Midbrain (tissue), 1 donor: ENCODE measurements around the gene DRC3.

Experiments used
- DNase-seq: peaks from one replicate; lab custom pipeline; 2025; lab: John Stamatoyannopoulos, UW

Gene DRC3

DNA sequence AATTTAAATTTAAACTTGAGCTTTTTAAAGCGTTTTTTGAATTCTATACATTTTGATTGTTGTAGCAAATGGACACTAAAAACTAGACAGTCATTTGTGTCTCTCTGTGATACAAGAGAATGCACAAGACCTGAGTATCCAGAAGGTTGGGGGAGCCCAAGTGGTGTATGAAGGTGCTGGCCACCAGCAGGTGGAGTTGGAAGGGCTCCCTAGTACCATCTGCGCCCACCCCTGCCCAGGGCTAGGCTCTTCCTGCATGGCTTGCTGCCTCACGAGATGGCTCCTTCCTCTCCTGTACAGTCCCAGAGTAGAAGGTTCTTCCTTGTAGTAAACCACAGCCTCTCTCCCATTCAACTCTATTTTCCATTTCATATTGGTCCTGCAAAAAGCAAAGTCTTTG lies 83.6 kb downstream of the DRC3 start:
- DNase-seq, result no peak

DNA sequence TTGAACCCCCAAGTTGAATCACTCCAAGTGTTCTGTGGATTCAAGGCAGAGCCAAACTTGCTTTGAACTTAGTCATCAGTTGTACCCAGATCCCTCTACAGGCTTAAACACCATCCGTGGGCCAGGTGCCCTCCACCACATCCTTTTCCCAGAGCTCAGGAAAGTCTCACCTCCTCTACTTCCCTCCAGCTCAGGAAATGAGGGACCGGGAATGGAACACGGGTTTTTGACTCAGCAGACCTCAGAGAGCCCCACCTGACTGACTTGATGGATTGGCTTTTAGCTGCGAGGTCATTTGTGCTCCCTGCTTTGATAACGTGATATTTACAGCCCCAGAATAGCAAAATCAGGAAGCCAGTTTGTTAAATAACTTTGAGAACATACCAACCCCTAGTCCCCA lies 86.6 kb downstream of the DRC3 start:
- DNase-seq, result no peak

DNA sequence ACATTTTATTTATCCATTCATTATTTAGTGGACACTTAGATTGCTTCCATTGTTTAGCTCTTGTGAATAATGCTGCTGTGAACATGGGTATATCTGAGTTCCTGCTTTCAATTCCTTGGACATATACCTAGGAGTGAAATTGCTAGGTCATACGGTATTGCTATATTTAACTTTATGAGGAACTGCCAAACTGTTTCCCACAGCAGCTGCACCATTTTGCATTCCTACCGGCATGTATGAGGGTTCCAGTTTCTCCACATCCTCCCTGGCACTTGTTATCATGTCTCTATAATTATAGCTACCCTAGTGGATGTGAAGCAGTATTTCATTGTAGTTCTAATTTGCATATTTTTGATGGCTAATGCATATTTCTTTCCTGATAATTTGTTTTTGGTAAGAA lies 91.4 kb downstream of the DRC3 start:
- DNase-seq, result no peak

DNA sequence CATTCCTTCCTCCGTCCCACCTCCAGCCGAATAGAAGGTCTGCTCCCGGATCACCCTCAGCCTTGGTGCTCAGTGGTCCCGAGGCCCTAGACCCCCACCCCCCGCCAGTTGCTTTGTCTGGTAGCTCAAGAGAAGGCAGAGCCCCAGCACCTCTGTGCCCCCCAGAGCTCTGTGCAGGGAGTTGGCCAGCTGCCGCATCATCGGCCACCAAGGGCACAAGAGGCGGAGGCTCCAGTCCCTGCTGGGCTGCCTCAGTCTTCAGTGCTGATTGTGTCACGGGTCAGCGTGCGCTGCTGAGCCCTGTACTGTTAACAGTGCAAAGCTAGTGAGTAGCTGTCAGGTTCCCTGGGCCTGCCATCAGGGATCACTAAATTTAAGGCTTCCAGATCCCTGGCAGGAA lies 92.9 kb downstream of the DRC3 start:
- DNase-seq, result no peak
